Stimulated activated CD8-positive, alpha-beta memory T cell treated with anti-CD3 and anti-CD28 coated beads, Interleukin-15, amount 100 ng/mL, for 24 hours (primary cell): ENCODE data around the gene TBCB.
"Not testable (repeated sequence)": the region's sequence is repeated elsewhere in the genome, so short reads cannot be mapped to it uniquely, and the experiment has no call there.

ENCODE experiments used
- DNase-seq: peaks from one replicate; pipeline ENCODE4 v3.0.0-alpha.2; 2020; ENCODE audit warnings: low read depth

The TBCB gene

GRCh38 chr19:36101550-36102327 is 13.5 kb upstream of the TBCB start:
- DNase-seq, result no peak

- DNase-seq, result no peak
Observed at GRCh38 chr19:36103040-36103626, 12.1 kb upstream of the TBCB start.

GRCh38 chr19:36103842-36104552 is 11.3 kb upstream of the TBCB start:
- DNase-seq, result no peak

- DNase-seq, result no peak
Observed at GRCh38 chr19:36106441-36106840, 8.8 kb upstream of the TBCB start.

GRCh38 chr19:36106991-36107390 is 8.3 kb upstream of the TBCB start:
- DNase-seq, result no peak

- DNase-seq, result no peak
Observed at GRCh38 chr19:36108684-36109083, 6.6 kb upstream of the TBCB start.

- DNase-seq, result no peak
Observed at GRCh38 chr19:36110487-36111199, 4.6 kb upstream of the TBCB start, which contains the start of gene OVOL3. OVOL3 (plus strand) TSS chr19:36111143; CDS start chr19:36111203, 60 bp downstream.

GRCh38 chr19:36111200-36111539 is 4.1 kb upstream of the TBCB start:
- no peak for DNase-seq

- no peak for DNase-seq
Observed at GRCh38 chr19:36112678-36113077, 2.6 kb upstream of the TBCB start.

GRCh38 chr19:36113425-36113824 is 1.8 kb upstream of the TBCB start:
- DNase-seq, result no peak

- DNase-seq, result no peak
Observed at GRCh38 chr19:36113894-36114720, 1.2 kb upstream of the TBCB start.

GRCh38 chr19:36114721-36115452 is 381 bp upstream of the TBCB start, which contains the start of gene POLR2I:
POLR2I (minus strand) TSS chr19:36114875; CDS start chr19:36114856, 19 bp downstream.
- peak; percentile 92 for DNase-seq

- no peak for DNase-seq
Observed at GRCh38 chr19:36116344-36116637, 1.0 kb downstream of the TBCB start.

- DNase-seq, result no peak
Observed at GRCh38 chr19:36120092-36120983, 5.1 kb downstream of the TBCB start.

- DNase-seq, result no peak
Observed at GRCh38 chr19:36120984-36121358, 5.7 kb downstream of the TBCB start.

GRCh38 chr19:36121486-36122124 is 6.3 kb downstream of the TBCB start:
- DNase-seq, result no peak

GRCh38 chr19:36125557-36125956 is 10.3 kb downstream of the TBCB start:
- no peak for DNase-seq

- no peak for DNase-seq
Observed at GRCh38 chr19:36128392-36128736, 13.1 kb downstream of the TBCB start.

GRCh38 chr19:36131221-36131620 is 16.0 kb downstream of the TBCB start:
- DNase-seq, result not testable (repeated sequence)

- DNase-seq, result not testable (repeated sequence)
Observed at GRCh38 chr19:36134867-36135266, 19.6 kb downstream of the TBCB start.
